HG03103 (cell line): ENCODE measurements around the gene ILKAP.

Source experiments
- ATAC-seq: cut with Tn5 transposase; IDR thresholded peaks from one replicate; pipeline ENCODE4 v1.9.1; 2021; ENCODE audit warnings: low read depth; ENCODE audit not compliant: unreplicated experiment

The ILKAP gene

GRCh38 chr2:238167344-238167715 is 36.2 kb downstream of the ILKAP start:
- ATAC-seq: no peak

- ATAC-seq: no peak
Observed at GRCh38 chr2:238166391-238167343, 36.8 kb downstream of the ILKAP start.

GRCh38 chr2:238165288-238165921 is 38.1 kb downstream of the ILKAP start:
- ATAC-seq: no peak

- no peak for ATAC-seq
Observed at GRCh38 chr2:238164906-238165287, 38.6 kb downstream of the ILKAP start.

- no peak for ATAC-seq
Observed at GRCh38 chr2:238163481-238164198, 39.9 kb downstream of the ILKAP start.

- no peak for ATAC-seq
Observed at GRCh38 chr2:238162846-238163441, 40.6 kb downstream of the ILKAP start.

- no peak for ATAC-seq
Observed at GRCh38 chr2:238162251-238162845, 41.1 kb downstream of the ILKAP start.

GRCh38 chr2:238161291-238162051 is 42.0 kb downstream of the ILKAP start:
- ATAC-seq: no peak

- ATAC-seq: no peak
Observed at GRCh38 chr2:238160206-238161129, 43.0 kb downstream of the ILKAP start.

- ATAC-seq: no peak
Observed at GRCh38 chr2:238159661-238160205, 43.8 kb downstream of the ILKAP start.

GRCh38 chr2:238159071-238159539 is 44.4 kb downstream of the ILKAP start:
- no peak for ATAC-seq

- ATAC-seq: no peak
Observed at GRCh38 chr2:238158509-238159070, 44.9 kb downstream of the ILKAP start, which contains the start of gene ERFE. Gene ERFE (plus strand): TSS chr2:238158970. CDS start chr2:238159008, 38 bp downstream.

- no peak for ATAC-seq
Observed at GRCh38 chr2:238158018-238158508, 45.4 kb downstream of the ILKAP start.

GRCh38 chr2:238157506-238158017 is 45.9 kb downstream of the ILKAP start:
- no peak for ATAC-seq

GRCh38 chr2:238155761-238156694 is 47.5 kb downstream of the ILKAP start:
- no peak for ATAC-seq

GRCh38 chr2:238155051-238155760 is 48.3 kb downstream of the ILKAP start:
- no peak for ATAC-seq
